H1 (cell line): ENCODE data around the gene ST6GALNAC3. TPM values are rescaled to one million over a fixed set of nuclear protein-coding genes. Genes with fewer than 3 reads are reported as not detected.

Experiments used
- CTCF ChIA-PET: fragments of 300-600 bp; sonication (Branson Sonifier 250); formaldehyde crosslinking; loops from one replicate; lab custom pipeline; 2021; ENCODE audit not compliant: partially characterized antibody; lab: Charles Lee
- POLR2A ChIA-PET: fragments of 300-600 bp; sonication (Branson Sonifier 250); formaldehyde crosslinking; loops from one replicate; lab custom pipeline; 2021; ENCODE audit warnings: inconsistent platforms; ENCODE audit not compliant: partially characterized antibody; lab: Charles Lee
- DNase-seq, 2 experiments: peaks; one replicate each; pipeline versions ENCODE4 v3.0.0 to v3.0.0-alpha.2; 2010 to 2022; ENCODE audit warnings: low spot score in 2 of 2, low read depth in 1 of 2, mixed read lengths in 1 of 2
- FAIRE-seq: peaks from 2 replicates; lab custom pipeline; 2011; peaks lifted over from hg19 to GRCh38; lab: Jason Lieb, UNC
- H2AFZ ChIP-seq: 2 replicates; pipeline ENCODE4 v1.8.1; 2012; ENCODE audit warnings: low read length, inconsistent platforms
- H2AK5ac ChIP-seq: 2 replicates; pipeline ENCODE4 v1.6.1; 2013; ENCODE audit warnings: low read depth, low read length
- H2BK120ac ChIP-seq: replicated peaks from 2 replicates; pipeline ENCODE3; 2013; ENCODE audit warnings: low read depth, low read length, inconsistent platforms
- H2BK12ac ChIP-seq: 2 replicates; pipeline ENCODE4 v1.6.1; 2013; ENCODE audit warnings: low read depth, low read length
- H2BK15ac ChIP-seq: 2 replicates; pipeline ENCODE4 v1.6.1; 2013; ENCODE audit warnings: low read length
- H2BK20ac ChIP-seq: 2 replicates; pipeline ENCODE4 v1.6.1; 2013; ENCODE audit warnings: low read length
- H2BK5ac ChIP-seq: 2 replicates; pipeline ENCODE4 v1.6.1; 2013; ENCODE audit warnings: low read depth, low read length
- H3K14ac ChIP-seq: 2 replicates; pipeline ENCODE4 v1.6.1; 2013; ENCODE audit warnings: inconsistent platforms; ENCODE audit not compliant: insufficient read length
- H3K18ac ChIP-seq: 2 replicates; pipeline ENCODE4 v1.6.1; 2013; ENCODE audit warnings: low read length; ENCODE audit errors: extremely low read depth
- H3K23ac ChIP-seq: 2 replicates; pipeline ENCODE4 v1.6.1; 2013; ENCODE audit warnings: inconsistent platforms; ENCODE audit not compliant: insufficient read length
- H3K23me2 ChIP-seq: 2 replicates; pipeline ENCODE4 v1.6.1; 2013; ENCODE audit warnings: low read depth, low read length
- H3K27ac ChIP-seq: 2 replicates; pipeline ENCODE4 v1.6.1; 2011; ENCODE audit warnings: low read depth, low read length, inconsistent platforms
- H3K27me3 ChIP-seq, 4 experiments: replicated peaks in 1 of 4; 1 replicate in 1 of 4; 2 replicates in 3 of 4; pipeline versions ENCODE4 v1.6.1 to v1.8.1; 2011 to 2013; ENCODE audit warnings: low read length in 3 of 4, mild to moderate bottlenecking in 3 of 4, inconsistent platforms in 2 of 4, mixed read lengths in 2 of 4, moderate library complexity in 1 of 4; ENCODE audit not compliant: control insufficient read depth in 3 of 4, insufficient read depth in 3 of 4; ENCODE audit errors: extremely low read depth in 1 of 4
- H3K36me3 ChIP-seq, 4 experiments: 2 replicates each; pipeline versions ENCODE4 v1.6.1 to v1.8.1; 2011 to 2013; ENCODE audit warnings: mild to moderate bottlenecking in 4 of 4, low read length in 3 of 4, moderate library complexity in 2 of 4, control low read depth in 1 of 4, inconsistent platforms in 1 of 4; ENCODE audit not compliant: insufficient read depth in 4 of 4, control insufficient read depth in 2 of 4
- H3K4ac ChIP-seq: replicated peaks from 2 replicates; pipeline ENCODE3; 2013; ENCODE audit warnings: low read length, low read depth, mixed read lengths, inconsistent platforms; ENCODE audit not compliant: insufficient read length
- H3K4me1 ChIP-seq, 4 experiments: replicated peaks in 1 of 4; 1 replicate in 1 of 4; 2 replicates in 3 of 4; pipeline versions ENCODE4 v1.6.1 to v1.8.1; 2011 to 2013; ENCODE audit warnings: low read length in 3 of 4, inconsistent platforms in 2 of 4, mixed read lengths in 1 of 4; ENCODE audit not compliant: insufficient read depth in 4 of 4, control insufficient read depth in 3 of 4
- H3K4me2 ChIP-seq, 2 experiments: 2 replicates each; pipeline versions ENCODE4 v1.6.1 to v1.8.1; 2011 to 2013; ENCODE audit warnings: low read depth in 2 of 2, low read length in 2 of 2, control low read depth in 1 of 2, inconsistent platforms in 1 of 2, mild to moderate bottlenecking in 1 of 2; ENCODE audit not compliant: insufficient read depth in 1 of 2
- H3K4me3 ChIP-seq, 4 experiments: fragments of 200-600, 300-600 bp in 1 of 4; sonication (generic), shearing (Covaris generic), sonication (Bioruptor Twin) in 1 of 4; 2 replicates each; pipeline versions ENCODE4 v1.5.1 to v1.8.1; 2011 to 2016; ENCODE audit warnings: low read length in 4 of 4, low read depth in 3 of 4, control low read depth in 2 of 4, inconsistent platforms in 2 of 4, mild to moderate bottlenecking in 2 of 4, mixed read lengths in 1 of 4, moderate library complexity in 1 of 4; ENCODE audit not compliant: insufficient read depth in 2 of 4; ENCODE audit errors: extremely low read depth in 1 of 4
- H3K56ac ChIP-seq: replicated peaks from 2 replicates; pipeline ENCODE3; 2013; ENCODE audit warnings: low read depth, mild to moderate bottlenecking, mixed read lengths, low read length, inconsistent platforms; ENCODE audit not compliant: insufficient read length
- H3K79me1 ChIP-seq: 2 replicates; pipeline ENCODE4 v1.6.1; 2013; ENCODE audit warnings: low read depth, low read length, control low read depth
- H3K79me2 ChIP-seq, 2 experiments: 2 replicates each; pipeline versions ENCODE4 v1.6.1 to v1.8.1; 2012 to 2013; ENCODE audit warnings: low read length in 2 of 2, mild to moderate bottlenecking in 2 of 2, inconsistent platforms in 1 of 2; ENCODE audit not compliant: insufficient read depth in 2 of 2, control insufficient read depth in 1 of 2
- H3K9ac ChIP-seq, 4 experiments: replicated peaks in 1 of 4; 1 replicate in 1 of 4; 2 replicates in 3 of 4; pipeline versions ENCODE4 v1.6.1 to v1.8.1; 2011 to 2013; ENCODE audit warnings: low read depth in 3 of 4, low read length in 3 of 4, control low read depth in 2 of 4, mild to moderate bottlenecking in 2 of 4, moderate library complexity in 2 of 4, inconsistent platforms in 1 of 4; ENCODE audit errors: extremely low read depth in 1 of 4
- H3K9me3 ChIP-seq, 2 experiments: 2 replicates each; pipeline versions ENCODE4 v1.6.1 to v1.8.1; 2012 to 2013; ENCODE audit warnings: mild to moderate bottlenecking in 2 of 2, moderate library complexity in 2 of 2, control low read depth in 1 of 2, inconsistent platforms in 1 of 2, low read depth in 1 of 2, low read length in 1 of 2, mixed read lengths in 1 of 2; ENCODE audit not compliant: insufficient read depth in 2 of 2
- H4K20me1 ChIP-seq, 2 experiments: replicated peaks in 1 of 2; 2 replicates each; pipeline versions ENCODE3 to v1.8.1; 2011 to 2013; ENCODE audit warnings: inconsistent platforms in 2 of 2, low read length in 2 of 2, mild to moderate bottlenecking in 1 of 2; ENCODE audit not compliant: insufficient read depth in 2 of 2, control insufficient read depth in 1 of 2
- H4K5ac ChIP-seq: 2 replicates; pipeline ENCODE4 v1.6.1; 2013; ENCODE audit warnings: low read length, low read depth, mixed read lengths, inconsistent platforms; ENCODE audit not compliant: insufficient read length
- H4K8ac ChIP-seq: 2 replicates; pipeline ENCODE4 v1.8.0; 2013; ENCODE audit warnings: mild to moderate bottlenecking, moderate library complexity, low read length, inconsistent platforms; ENCODE audit not compliant: insufficient read depth; ENCODE audit errors: extremely low read depth
- H4K91ac ChIP-seq: replicated peaks from 2 replicates; pipeline ENCODE3; 2013; ENCODE audit warnings: low read length, mixed read lengths, inconsistent platforms; ENCODE audit not compliant: insufficient read length
- CHD2 ChIP-seq: IDR thresholded peaks from 2 replicates; pipeline ENCODE4 v1.6.1; 2012; ENCODE audit warnings: low read length, improper control_type of control experiment
- CREB1 ChIP-seq: IDR thresholded peaks from 2 replicates; pipeline ENCODE4 v1.6.1; 2012; ENCODE audit warnings: inconsistent platforms
- EZH2 ChIP-seq: fragments of 200-600 bp; sonication (generic); IDR thresholded peaks from 2 replicates; pipeline ENCODE4 v1.7.1; 2012; ENCODE audit warnings: low read depth, mild to moderate bottlenecking, moderate library complexity, low read length, inconsistent platforms; ENCODE audit not compliant: severe bottlenecking
- GTF2F1 ChIP-seq: IDR thresholded peaks from 2 replicates; pipeline ENCODE4 v1.6.1; 2012; ENCODE audit warnings: low read depth, low read length, improper control_type of control experiment, borderline replicate concordance
- HDAC2 ChIP-seq, 2 experiments: fragments of 300-600 bp in 1 of 2; sonication (generic) in 1 of 2; IDR thresholded peaks; 2 replicates each; pipeline ENCODE4 v1.6.1; 2011 to 2012; ENCODE audit warnings: low read depth in 2 of 2, low read length in 2 of 2, mild to moderate bottlenecking in 2 of 2, moderate library complexity in 2 of 2, borderline replicate concordance in 1 of 2, inconsistent platforms in 1 of 2
- JUN ChIP-seq: IDR thresholded peaks from 2 replicates; pipeline ENCODE4 v1.6.1; 2011; ENCODE audit warnings: low read depth, mild to moderate bottlenecking, improper control_type of control experiment, low read length
- MAX ChIP-seq: IDR thresholded peaks from 2 replicates; pipeline ENCODE4 v1.6.1; 2012; ENCODE audit warnings: inconsistent platforms
- NANOG ChIP-seq: IDR thresholded peaks from 2 replicates; pipeline ENCODE4 v1.6.1; 2011; ENCODE audit warnings: low read length, low read depth, mild to moderate bottlenecking, inconsistent platforms; ENCODE audit not compliant: insufficient read depth, poor library complexity, severe bottlenecking
- SIRT6 ChIP-seq: IDR thresholded peaks from one replicate; pipeline ENCODE4 v1.7.1; 2012; ENCODE audit warnings: low read length, inconsistent platforms
- SP1 ChIP-seq: IDR thresholded peaks from 2 replicates; pipeline ENCODE4 v1.6.1; 2011; ENCODE audit warnings: low read depth, low read length
- SP4 ChIP-seq: IDR thresholded peaks from 2 replicates; pipeline ENCODE4 v1.6.1; 2012; ENCODE audit warnings: low read length, inconsistent platforms
- TAF1 ChIP-seq: IDR thresholded peaks from 2 replicates; pipeline ENCODE4 v1.6.1; 2011; ENCODE audit warnings: mild to moderate bottlenecking, low read depth, low read length
- WGBS, 2 experiments: shearing (Covaris generic) in 1 of 2; methylation state at CpG; one replicate each; pipeline versions ENCODE4 v1.1.6 to v1.1.7; 2013 to 2015; ENCODE audit warnings: low lambda C conversion rate in 2 of 2, mixed read lengths in 2 of 2, inconsistent platforms in 1 of 2, low coverage in 1 of 2, missing lambda C conversion rate in 1 of 2; ENCODE audit not compliant: insufficient replicate concordance in 2 of 2, insufficient coverage in 1 of 2, insufficient read length in 1 of 2; ENCODE audit errors: extremely low coverage in 1 of 2, missing lambda C conversion rate in 1 of 2; 5-methylcytosine and 5-hydroxymethylcytosine counted together
- polyA plus RNA-seq, 7 experiments: library from polyadenylated mRNA; depleted of rRNA in 3 of 7; stranded (reverse) in 5 of 7; unstranded in 2 of 7; fragments of >200 nt in 5 of 7; fragments of 200-250 nt in 2 of 7; gene quantifications; 1 replicate in 5 of 7; 2 replicates in 1 of 7; 4 replicates in 1 of 7; pipeline versions ENCODE4 v1.2.1 to v1.2.3, GENCODE V29; 2011 to 2013; ENCODE audit warnings: missing spikeins in 2 of 7, mixed read lengths in 2 of 7
- total RNA-seq: library from RNA; stranded (reverse); fragmentation: NEBNext Ultra II Directional; extraction: Animal tissue kit (Norgen Biotek cat#: 25700); gene quantifications from 2 replicates; pipeline ENCODE4 v1.2.1, GENCODE V29; 2021

ST6GALNAC3 gene
- total and polyA plus RNA-seq, 2 of the 8 experiments (the other 6 are each of a cell fraction or from before 2014, with no cell fraction given): 4.9 to 19.0 TPM

GRCh38 chr1:76330991-76331603, 256.6 kb downstream of the ST6GALNAC3 start:
- 30% methylated on average over 3 of the region's 3 CpGs; no CpG with 5 or more reads in 1 of the 2 experiments for WGBS, 2 experiments
- no peak for TF ChIP-seq SIRT6
- TF ChIP-seq SP1: no peak
- no peak for TF ChIP-seq CHD2
- no peak for TF ChIP-seq JUN
- TF ChIP-seq CREB1: no peak
- TF ChIP-seq GTF2F1: no peak
- no peak for TF ChIP-seq HDAC2 (IDR thresholded peaks at IDR 0.05; ENCODE audit: borderline replicate concordance in 1 of 2, low read depth in 2 of 2, low read length in 2 of 2)
- TF ChIP-seq TAF1: no peak
- no peak for TF ChIP-seq EZH2
- TF ChIP-seq NANOG: no peak
- TF ChIP-seq MAX: no peak
- TF ChIP-seq SP4: no peak

More at GRCh38 chr1:76330991-76331603, 256.6 kb downstream of the ST6GALNAC3 start:
- Histone ChIP-seq H2AK5ac (no peak overlapping the region), H2BK15ac (no peak overlapping the region), H3K23ac (no peak overlapping the region), H3K9ac (no peak overlapping the region), H3K36me3 (no peaks in the 10 kb centered on the region), H3K4ac (no peak overlapping the region), H3K23me2 (no peaks in the 10 kb centered on the region), H2BK12ac (no peak overlapping the region; the same call in 1 of the 2 replicates), H3K56ac (no peak overlapping the region), H2AFZ (peak overlapping the region; percentile 14; the same call in 1 of the 2 replicates), H3K79me1 (no peaks in the 10 kb centered on the region), H4K5ac (no peak overlapping the region), H3K18ac (no peak overlapping the region), H2BK5ac (no peak overlapping the region), H3K79me2 (no peaks in the 10 kb centered on the region), H4K20me1 (no peaks in the 10 kb centered on the region), H3K9me3 (no peaks in the 10 kb centered on the region), H3K4me2 (no peak overlapping the region), H3K27me3 (no peaks in the 10 kb centered on the region), H2BK120ac (no peak overlapping the region), H3K14ac (no peak overlapping the region), H3K27ac (no peak overlapping the region), H2BK20ac (no peak overlapping the region), H3K4me1 (peaks cover 0 to 4% (median 1%) of the 10 kb centered on the region in 4 experiments; a peak in 2 of 7 replicates), H4K8ac (no peak overlapping the region), H4K91ac (no peak overlapping the region), H3K4me3 (no peak overlapping the region)
- POLR2A ChIA-PET: no interaction called here
- FAIRE-seq: peak; percentile 62
- DNase-seq: peak in 1 of 2 experiments; percentile 38
- CTCF ChIA-PET: interaction anchor here (0.6 to 4.9 kb wide), 30 partner anchors 9 to 797 kb away, joined by 3 to 37 read pairs (median 4); no protein-coding TSS in a partner anchor
